IMR-90 (cell line): ENCODE measurements around the gene OR52A5. TPM values are rescaled to one million over a fixed set of nuclear protein-coding genes. Genes with fewer than 3 reads are reported as not detected.
"Not testable (repeated sequence)": the region's sequence is repeated elsewhere in the genome, so short reads cannot be mapped to it uniquely, and the experiment has no call there.

Source experiments
- ATAC-seq: fragments of 200-7000 bp; cut with Tn5 transposase; 2 replicates; pipeline ENCODE4 v1.9.1; 2020; ENCODE audit warnings: low read depth, mild to moderate bottlenecking, moderate library complexity
- BruUV-seq: library from RNA; stranded (reverse); fragments of 400-500 nt; replicated peaks from 2 replicates; lab custom pipeline; 2021; lab: Mats Ljungman, UMichigan
- CTCF ChIA-PET: fragments of 300-600 bp; formaldehyde crosslinking; extraction: SDS; loops from one replicate; lab custom pipeline; 2021; ENCODE audit warnings: antibody characterized with exemption; lab: Yijun Ruan, JAX
- POLR2A ChIA-PET: fragments of 300-600 bp; sonication (Branson Sonifier 250); formaldehyde crosslinking; loops from one replicate; lab custom pipeline; 2022; ENCODE audit warnings: antibody characterized with exemption; ENCODE audit not compliant: unreplicated experiment; lab: Charles Lee
- DNase-seq: peaks from one replicate; pipeline ENCODE4 v3.0.0; 2013
- H2AFZ ChIP-seq: replicated peaks from 2 replicates; pipeline ENCODE3; 2013; ENCODE audit warnings: low read length, mild to moderate bottlenecking; ENCODE audit not compliant: poor library complexity
- H2AK5ac ChIP-seq: 2 replicates; pipeline ENCODE4 v1.6.1; 2013; ENCODE audit warnings: low read depth, low read length, inconsistent platforms
- H2AK9ac ChIP-seq: replicated peaks from 2 replicates; pipeline ENCODE3; 2013; ENCODE audit warnings: mild to moderate bottlenecking, low read depth, low read length, moderate library complexity; ENCODE audit not compliant: poor library complexity
- H2BK120ac ChIP-seq: 2 replicates; pipeline ENCODE4 v1.6.1; 2013; ENCODE audit warnings: low read depth, low read length, inconsistent platforms
- H2BK15ac ChIP-seq: 3 replicates; pipeline ENCODE4 v1.6.1; 2013; ENCODE audit warnings: low read depth, low read length, inconsistent platforms
- H2BK20ac ChIP-seq: 2 replicates; pipeline ENCODE4 v1.6.1; 2013; ENCODE audit warnings: low read depth, mild to moderate bottlenecking, inconsistent platforms, low read length, moderate library complexity
- H2BK5ac ChIP-seq: 2 replicates; pipeline ENCODE4 v1.6.1; 2013; ENCODE audit warnings: mild to moderate bottlenecking, low read depth, low read length, inconsistent platforms; ENCODE audit not compliant: poor library complexity, severe bottlenecking
- H3K14ac ChIP-seq: replicated peaks from 2 replicates; pipeline ENCODE4 v1.6.1; 2013; ENCODE audit warnings: low read depth, low read length, inconsistent platforms
- H3K18ac ChIP-seq: 2 replicates; pipeline ENCODE4 v1.6.1; 2013; ENCODE audit warnings: low read depth, low read length, control low read depth
- H3K23ac ChIP-seq: 2 replicates; pipeline ENCODE4 v1.6.1; 2013; ENCODE audit warnings: low read depth, low read length, inconsistent platforms
- H3K27ac ChIP-seq: 2 replicates; pipeline ENCODE4 v1.5.1; 2013; ENCODE audit warnings: mild to moderate bottlenecking, control low read depth, low read length; ENCODE audit not compliant: insufficient read depth
- H3K27me3 ChIP-seq: 2 replicates; pipeline ENCODE4 v1.6.1; 2013; ENCODE audit warnings: low read length; ENCODE audit not compliant: control insufficient read depth, insufficient read depth
- H3K36me3 ChIP-seq: 2 replicates; pipeline ENCODE4 v1.6.1; 2013; ENCODE audit warnings: low read length, mixed read lengths; ENCODE audit not compliant: control insufficient read depth, insufficient read depth
- H3K4ac ChIP-seq: 2 replicates; pipeline ENCODE4 v1.6.1; 2013; ENCODE audit warnings: low read depth, low read length, inconsistent platforms
- H3K4me1 ChIP-seq: 2 replicates; pipeline ENCODE4 v1.6.1; 2013; ENCODE audit warnings: low read length, mixed read lengths; ENCODE audit not compliant: control insufficient read depth, insufficient read depth
- H3K4me2 ChIP-seq: 2 replicates; pipeline ENCODE4 v1.6.1; 2013; ENCODE audit warnings: low read depth, mild to moderate bottlenecking, control low read depth, low read length, moderate library complexity
- H3K4me3 ChIP-seq: 2 replicates; pipeline ENCODE4 v1.5.1; 2013; ENCODE audit warnings: low read depth, mild to moderate bottlenecking, control low read depth, low read length, moderate library complexity; ENCODE audit not compliant: insufficient read depth
- H3K56ac ChIP-seq: 2 replicates; pipeline ENCODE4 v1.6.1; 2013; ENCODE audit warnings: low read length, inconsistent platforms; ENCODE audit not compliant: insufficient read depth; ENCODE audit errors: extremely low read depth
- H3K79me1 ChIP-seq, 2 experiments: 2 replicates each; pipeline ENCODE4 v1.6.1; 2013; ENCODE audit warnings: low read length in 2 of 2, inconsistent platforms in 1 of 2, low read depth in 1 of 2
- H3K9ac ChIP-seq: 2 replicates; pipeline ENCODE4 v1.6.1; 2013; ENCODE audit warnings: low read depth, low read length, control low read depth
- H3K9me1 ChIP-seq: 2 replicates; pipeline ENCODE4 v1.6.1; 2013; ENCODE audit warnings: low read length, inconsistent platforms; ENCODE audit not compliant: insufficient read depth
- H3K9me3 ChIP-seq: 2 replicates; pipeline ENCODE4 v1.6.1; 2013; ENCODE audit warnings: low read length; ENCODE audit not compliant: control insufficient read depth, insufficient read depth
- H4K20me1 ChIP-seq: 2 replicates; pipeline ENCODE4 v1.6.1; 2013; ENCODE audit warnings: low read length, inconsistent platforms; ENCODE audit not compliant: insufficient read depth
- H4K5ac ChIP-seq: 2 replicates; pipeline ENCODE4 v1.6.1; 2013; ENCODE audit warnings: mild to moderate bottlenecking, low read depth, low read length, control low read depth
- H4K8ac ChIP-seq, 2 experiments: 2 replicates each; pipeline ENCODE4 v1.6.1; 2013; ENCODE audit warnings: low read depth in 2 of 2, low read length in 2 of 2, control low read depth in 1 of 2, inconsistent platforms in 1 of 2
- H4K91ac ChIP-seq: 2 replicates; pipeline ENCODE4 v1.6.1; 2013; ENCODE audit warnings: low read depth, low read length, inconsistent platforms; ENCODE audit not compliant: insufficient read depth
- BHLHE40 ChIP-seq: fragments of 150-350 bp; IDR thresholded peaks from 2 replicates; pipeline ENCODE4 v1.6.1; 2016; ENCODE audit warnings: mild to moderate bottlenecking, low read depth, low read length
- CEBPB ChIP-seq: IDR thresholded peaks from 2 replicates; pipeline ENCODE4 v1.6.1; 2012; ENCODE audit warnings: low read depth, low read length, improper control_type of control experiment
- MAFK ChIP-seq: IDR thresholded peaks from 2 replicates; pipeline ENCODE4 v1.6.1; 2012; ENCODE audit warnings: low read depth, low read length, improper control_type of control experiment
- MXI1 ChIP-seq: IDR thresholded peaks from 2 replicates; pipeline ENCODE4 v1.6.1; 2012; ENCODE audit warnings: low read depth, mild to moderate bottlenecking, low read length, moderate library complexity, borderline replicate concordance
- NFE2L2 ChIP-seq: fragments of 150-350 bp; IDR thresholded peaks from 2 replicates; pipeline ENCODE4 v1.6.1; 2016; ENCODE audit warnings: low read depth, mild to moderate bottlenecking, low read length
- RFX5 ChIP-seq: IDR thresholded peaks from 2 replicates; pipeline ENCODE4 v1.8.0; 2012; ENCODE audit warnings: low read depth, mild to moderate bottlenecking, low read length, moderate library complexity
- WGBS, 2 experiments: methylation state at CpG; one replicate each; pipeline versions ENCODE4 v1.1.5 to v1.1.7; 2013; ENCODE audit warnings: missing lambda C conversion rate in 2 of 2; ENCODE audit not compliant: insufficient read length in 1 of 2; ENCODE audit errors: extremely low coverage in 2 of 2; 5-methylcytosine and 5-hydroxymethylcytosine counted together
- dilution Hi-C: fragments of 300-500 bp; cut with HindIII; formaldehyde crosslinking; loops from one replicate; pipeline ENCODE4 v1.14.3; 2018; ENCODE audit warnings: low sequenced_read_pairs; ENCODE audit not compliant: unreplicated experiment
- in situ Hi-C: fragments of 300-500 bp; cut with MboI; formaldehyde crosslinking; loops from 3 replicates; pipeline ENCODE4 v1.14.3; 2019; ENCODE audit warnings: low sequenced_read_pairs, inconsistent platforms, mixed read lengths
- intact Hi-C: fragments of 100-400 bp; cut with micrococcal nuclease; formaldehyde crosslinking; loops from 2 replicates; pipeline ENCODE4 v1.10.0; 2022
- polyA plus RNA-seq, 3 experiments: library from polyadenylated mRNA; depleted of rRNA; stranded (reverse); fragments of >200 nt; gene quantifications; 2 replicates each; pipeline ENCODE4 v1.2.3, GENCODE V29; 2012; ENCODE audit warnings: low replicate concordance in 1 of 3
- total RNA-seq: library from RNA; depleted of rRNA; stranded (reverse); fragments of >200 nt; gene quantifications from 2 replicates; pipeline ENCODE4 v1.2.3, GENCODE V29; 2012

Gene OR52A5
- total and polyA plus RNA-seq, 2 of the 4 experiments (the other 2 are of a cell fraction): not detected

DNA sequence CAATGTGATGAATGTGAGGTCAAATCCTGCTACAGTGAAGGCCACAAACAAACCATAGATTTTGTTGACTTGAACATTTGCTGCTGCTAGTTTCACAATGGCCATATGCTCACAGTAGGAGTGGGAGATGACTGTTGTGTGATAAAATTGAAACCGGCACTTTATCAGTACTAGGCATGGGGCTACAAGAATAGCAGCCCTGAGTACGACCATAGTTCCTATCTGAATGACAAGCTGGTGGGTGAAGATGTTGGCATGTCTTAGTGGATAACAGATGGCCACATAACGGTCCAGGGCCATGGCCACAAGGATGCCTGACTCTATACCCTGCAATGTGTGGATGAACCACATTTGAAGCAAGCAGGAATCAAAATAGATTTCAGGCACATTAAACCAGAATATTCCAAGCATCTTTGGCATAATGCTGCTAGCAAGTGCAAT, 13.6 kb upstream of the OR52A5 start:
- Histone ChIP-seq H3K18ac (no peak overlapping the region), H4K91ac (no peak overlapping the region), H3K27me3 (no peaks in the 10 kb centered on the region; the same call in 1 of the 2 replicates), H3K4ac (no peak overlapping the region), H2BK5ac (no peak overlapping the region), H3K9me3 (no peaks in the 10 kb centered on the region), H2AK9ac (no peak overlapping the region), H3K23ac (no peak overlapping the region), H3K27ac (no peak overlapping the region), H3K9me1 (no peaks in the 10 kb centered on the region), H4K20me1 (no peaks in the 10 kb centered on the region), H2BK15ac (no peak overlapping the region), H2BK20ac (no peak overlapping the region), H3K36me3 (no peaks in the 10 kb centered on the region), H3K4me1 (no peaks in the 10 kb centered on the region), H2AFZ (no peak overlapping the region), H3K4me2 (no peak overlapping the region), H4K8ac (no peak overlapping the region), H2BK120ac (no peak overlapping the region), H4K5ac (no peak overlapping the region), H3K9ac (no peak overlapping the region), H3K14ac (no peak overlapping the region), H3K79me1 (no peaks in the 10 kb centered on the region), H3K4me3 (no peak overlapping the region), H2AK5ac (no peak overlapping the region), H3K56ac (no peak overlapping the region)
- no peak for DNase-seq
- WGBS, 2 experiments: no CpG with 5 or more reads among the region's 3 CpGs
- intact Hi-C loops (no loop called here), in situ Hi-C loops (no loop called here), dilution Hi-C loops (no loop called here)
- no peak for ATAC-seq
- ChIA-PET POLR2A (no interaction called here), CTCF (no interaction called here)
- TF ChIP-seq CEBPB (no peak), MXI1 (no peak), MAFK (no peak), RFX5 (no peak), NFE2L2 (no peak), BHLHE40 (no peak)
- no TSS peak for BruUV-seq

DNA sequence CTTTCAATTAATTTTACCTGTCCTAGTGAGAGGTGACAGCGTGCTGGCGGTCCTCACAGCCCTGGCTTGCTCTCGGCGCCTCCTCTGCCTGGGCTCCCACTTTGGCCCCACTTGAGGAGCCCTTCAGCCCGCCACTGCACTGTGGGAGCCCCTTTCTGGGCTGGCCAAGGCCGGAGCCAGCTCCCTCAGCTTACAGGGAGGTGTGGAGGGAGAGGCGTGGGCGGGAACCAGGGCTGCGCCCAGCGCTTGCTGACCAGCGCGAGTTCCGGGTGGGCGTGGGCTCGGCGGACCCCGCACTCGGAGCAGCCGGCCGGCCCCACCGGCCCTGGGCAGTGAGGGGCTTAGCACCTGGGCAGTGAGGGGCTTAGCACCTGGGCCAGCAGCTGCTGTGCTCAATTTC, 6.0 kb upstream of the OR52A5 start:
- H3K9ac ChIP-seq, CTCF ChIA-PET, H3K27ac ChIP-seq, H3K36me3 ChIP-seq, POLR2A ChIA-PET, H3K4me3 ChIP-seq, H3K4ac ChIP-seq, H2AK9ac ChIP-seq, H3K27me3 ChIP-seq, H4K5ac ChIP-seq, H3K4me1 ChIP-seq, BruUV-seq, dilution Hi-C loops, H2BK5ac ChIP-seq, DNase-seq, ATAC-seq, H3K9me3 ChIP-seq, H3K18ac ChIP-seq, H3K9me1 ChIP-seq, intact Hi-C loops, H2AFZ ChIP-seq, in situ Hi-C loops, H3K79me1 ChIP-seq, H4K8ac ChIP-seq, H3K23ac ChIP-seq, H3K4me2 ChIP-seq, H4K20me1 ChIP-seq, H4K91ac ChIP-seq, H3K14ac ChIP-seq, H2BK20ac ChIP-seq, H2AK5ac ChIP-seq, H3K56ac ChIP-seq, H2BK120ac ChIP-seq, H2BK15ac ChIP-seq: not testable (repeated sequence)
- 90% methylated on average over 2 of the region's 21 CpGs; no CpG with 5 or more reads in 1 of the 2 experiments for WGBS, 2 experiments
